GM08714 (cell line): ENCODE results near the gene KCNC2.

Source experiments
- H3K4me3 ChIP-seq: fragments of 200-500 bp; sonication (Bioruptor generic); 2 replicates; pipeline ENCODE4 v1.5.1; 2014; ENCODE audit warnings: mild to moderate bottlenecking, low read length, inconsistent platforms
- ZNF274 ChIP-seq: IDR thresholded peaks from 2 replicates; pipeline ENCODE4 v1.6.1; 2012; ENCODE audit warnings: mild to moderate bottlenecking, low read depth, low read length

Gene KCNC2

DNA sequence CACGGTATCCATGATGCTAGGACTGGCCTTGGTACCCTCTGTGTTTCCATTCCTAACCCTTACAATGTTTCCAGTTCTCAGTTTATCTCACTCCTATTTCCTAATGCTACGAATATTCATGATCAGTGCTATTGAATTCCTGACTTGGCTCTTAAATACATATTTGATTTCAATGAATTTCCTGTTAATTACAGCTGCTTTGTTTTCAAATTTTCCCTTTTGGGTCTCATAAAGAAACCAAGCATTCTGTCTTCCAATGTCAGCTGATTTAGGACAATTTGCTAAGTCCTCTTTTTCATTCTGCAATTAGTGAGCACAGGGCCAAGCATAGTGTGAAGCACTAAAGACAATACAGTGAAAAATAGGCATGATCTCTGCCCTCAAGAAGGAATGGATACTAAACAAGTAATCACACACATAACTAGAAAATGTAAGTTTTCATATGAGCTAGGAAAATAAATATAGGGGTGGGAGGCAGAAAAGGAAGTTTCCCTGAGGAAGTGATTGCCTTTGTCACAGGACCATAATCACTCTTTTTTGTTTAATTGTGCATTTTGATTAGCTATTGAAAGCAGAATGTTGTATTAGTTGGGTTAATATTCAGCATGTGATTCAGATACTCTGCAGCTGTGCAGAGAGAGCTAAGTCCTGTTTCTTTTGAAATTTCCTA, 88.5 kb downstream of the KCNC2 start:
- H3K4me3 ChIP-seq: no peak overlapping the region
- no peak for TF ChIP-seq ZNF274

DNA sequence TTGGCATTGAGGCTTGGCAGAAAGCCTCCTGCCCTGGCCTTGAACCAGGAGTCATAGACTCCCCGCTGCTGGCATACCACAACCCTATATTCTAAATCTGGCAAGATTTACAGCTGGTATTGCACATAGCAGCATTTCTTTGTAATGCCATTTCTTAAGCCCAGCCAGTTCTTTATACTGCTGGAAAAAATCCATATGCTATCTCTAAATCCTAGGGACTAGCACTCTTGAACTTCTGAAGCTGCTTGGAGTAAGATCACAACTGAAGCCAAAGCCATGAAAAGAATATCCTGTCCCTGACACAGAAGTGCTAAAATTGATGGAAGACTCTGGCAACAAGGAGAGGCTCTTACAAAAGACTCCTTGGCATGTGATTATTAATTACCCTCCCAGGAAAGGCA, 89.3 kb downstream of the KCNC2 start:
- TF ChIP-seq ZNF274: no peak
- no peak overlapping the region for H3K4me3 ChIP-seq

DNA sequence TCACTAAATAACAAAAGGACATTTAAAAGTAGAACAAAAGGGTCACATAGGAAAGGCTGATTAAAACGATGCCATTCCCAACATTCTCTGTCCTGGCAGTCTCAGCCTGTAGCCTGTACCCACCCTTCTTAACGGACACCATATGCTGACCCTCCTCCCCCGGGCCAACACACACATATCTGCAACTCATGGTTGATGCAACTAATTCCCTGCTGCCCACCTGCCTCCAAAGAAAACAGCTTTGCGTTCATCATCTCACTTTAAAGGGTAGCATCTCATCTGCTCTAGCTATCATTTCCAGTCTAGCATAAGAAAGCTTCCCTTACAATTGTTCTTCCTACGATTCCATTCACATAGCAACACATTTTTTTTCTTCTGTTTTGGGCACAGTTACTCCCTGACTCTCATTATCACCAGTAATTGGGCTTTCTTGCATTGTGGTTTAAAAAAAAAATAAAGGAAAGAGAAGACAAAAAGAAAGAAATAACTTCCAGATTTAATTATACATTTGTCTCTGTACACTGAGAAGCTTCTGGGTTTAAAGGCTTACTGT, 92.9 kb downstream of the KCNC2 start:
- H3K4me3 ChIP-seq: no peak overlapping the region
- no peak for TF ChIP-seq ZNF274

DNA sequence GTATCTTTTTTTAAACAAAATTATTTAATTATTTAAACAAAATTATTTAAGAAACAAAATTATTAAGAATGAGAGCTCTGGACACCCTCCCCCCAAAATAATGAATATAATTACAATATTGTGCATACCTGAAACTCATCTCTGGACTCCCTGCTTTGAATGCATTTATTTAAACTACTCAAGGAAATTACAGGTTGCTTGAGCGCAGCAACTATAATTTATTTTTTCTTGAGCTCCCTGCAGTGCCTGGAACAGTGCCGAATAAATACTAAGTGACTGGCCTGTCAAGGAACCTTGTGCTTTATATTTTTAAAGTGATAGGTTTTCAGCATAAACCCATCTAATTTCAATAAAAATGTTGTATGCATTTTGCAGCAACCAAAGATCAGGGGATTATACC, 93.9 kb downstream of the KCNC2 start:
- no peak for TF ChIP-seq ZNF274
- no peak overlapping the region for H3K4me3 ChIP-seq

DNA sequence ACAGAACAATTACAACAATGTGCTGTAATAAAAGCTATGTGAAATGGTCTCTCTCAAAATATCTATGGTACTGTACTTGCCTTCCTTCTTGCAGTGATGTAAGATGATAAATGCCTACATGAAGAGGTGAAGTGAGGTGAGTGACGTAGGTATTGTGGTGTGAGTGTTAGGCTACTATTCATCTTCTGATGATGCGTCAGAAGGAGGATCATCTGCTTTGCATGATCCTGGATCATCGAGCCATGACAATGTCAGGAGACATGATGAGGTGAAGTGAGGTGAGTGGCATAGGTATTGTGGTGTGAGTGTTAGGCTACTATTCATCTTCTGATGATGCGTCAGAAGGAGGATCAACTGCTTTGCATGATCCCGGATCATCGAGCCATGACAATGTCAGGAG, 105.8 kb downstream of the KCNC2 start:
- no peak overlapping the region for H3K4me3 ChIP-seq
- no peak for TF ChIP-seq ZNF274

DNA sequence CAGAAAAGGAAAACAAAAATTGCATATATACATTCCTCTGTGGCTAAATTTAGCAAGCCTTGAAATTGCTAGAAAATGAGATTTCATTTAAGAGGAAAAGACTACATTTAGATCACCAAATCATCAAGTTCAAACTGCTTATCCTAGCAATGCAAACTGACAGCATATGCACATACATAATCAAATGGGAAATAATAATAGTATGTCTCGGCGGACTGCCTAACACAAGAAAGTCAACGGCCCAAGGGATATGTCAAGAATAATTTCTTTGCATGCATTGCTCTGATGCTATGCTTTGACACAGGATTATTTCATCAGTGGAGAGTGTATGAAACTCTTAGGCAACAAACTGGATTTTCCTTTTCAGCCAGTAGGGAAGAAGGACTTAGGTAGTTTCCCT, 107.9 kb downstream of the KCNC2 start:
- TF ChIP-seq ZNF274: no peak
- no peak overlapping the region for H3K4me3 ChIP-seq

DNA sequence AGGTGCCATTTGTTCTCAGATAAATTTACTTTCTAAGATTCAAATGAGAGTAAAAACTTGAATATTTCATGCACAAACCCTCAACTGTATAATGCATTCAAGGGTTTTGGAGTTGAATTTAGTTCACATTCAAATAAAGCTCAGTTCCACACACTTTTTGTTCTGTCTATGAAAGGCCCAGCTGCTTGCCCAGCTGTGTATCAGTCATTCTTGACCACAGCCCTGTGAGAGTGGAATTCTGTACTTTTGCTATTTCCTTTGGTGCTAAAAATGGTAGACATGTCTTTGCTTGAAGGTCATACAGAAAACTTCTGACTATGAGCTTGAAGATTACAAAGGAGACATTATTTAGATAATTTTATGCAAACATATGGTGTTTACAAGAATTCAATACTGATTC, 110.4 kb downstream of the KCNC2 start:
- H3K4me3 ChIP-seq: no peak overlapping the region
- TF ChIP-seq ZNF274: no peak

DNA sequence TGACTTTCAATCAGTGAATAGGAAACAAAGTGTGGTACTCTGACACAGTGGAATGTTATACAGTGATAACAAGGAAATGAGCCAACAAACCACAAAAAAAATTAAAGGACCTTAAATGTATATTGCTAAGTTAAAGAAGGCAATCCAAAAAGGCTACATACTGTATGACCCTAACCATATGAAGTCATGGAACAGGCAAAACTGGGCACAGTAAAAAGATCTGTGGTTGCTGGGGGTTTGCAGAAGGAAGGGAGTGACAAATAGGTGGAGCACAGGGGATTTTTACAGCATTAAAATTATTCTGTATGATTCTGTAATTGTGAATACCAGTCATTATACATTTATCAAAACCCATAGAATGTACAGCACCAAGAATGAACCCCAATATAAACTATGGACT, 112.6 kb downstream of the KCNC2 start:
- no peak overlapping the region for H3K4me3 ChIP-seq
- no peak for TF ChIP-seq ZNF274

DNA sequence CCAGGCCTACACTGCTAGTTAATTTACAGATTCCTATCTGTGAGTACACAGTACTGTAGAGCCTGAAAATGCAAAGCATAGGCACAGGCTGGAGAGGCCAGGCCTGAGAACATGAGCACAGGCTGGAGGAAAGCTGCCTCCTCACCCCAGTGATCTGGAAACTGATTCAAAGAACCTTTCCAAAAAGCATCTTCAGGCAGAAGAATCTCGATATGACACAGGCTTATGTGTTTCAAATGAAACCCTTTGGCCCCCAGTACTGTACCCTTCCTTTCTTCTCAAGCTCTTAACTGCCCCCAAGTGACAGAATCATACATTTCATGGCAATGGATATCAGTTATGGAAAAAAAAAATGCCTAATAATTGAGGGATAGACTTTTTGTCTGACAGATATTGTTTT, 122.0 kb downstream of the KCNC2 start:
- no peak for TF ChIP-seq ZNF274
- H3K4me3 ChIP-seq: no peak overlapping the region

DNA sequence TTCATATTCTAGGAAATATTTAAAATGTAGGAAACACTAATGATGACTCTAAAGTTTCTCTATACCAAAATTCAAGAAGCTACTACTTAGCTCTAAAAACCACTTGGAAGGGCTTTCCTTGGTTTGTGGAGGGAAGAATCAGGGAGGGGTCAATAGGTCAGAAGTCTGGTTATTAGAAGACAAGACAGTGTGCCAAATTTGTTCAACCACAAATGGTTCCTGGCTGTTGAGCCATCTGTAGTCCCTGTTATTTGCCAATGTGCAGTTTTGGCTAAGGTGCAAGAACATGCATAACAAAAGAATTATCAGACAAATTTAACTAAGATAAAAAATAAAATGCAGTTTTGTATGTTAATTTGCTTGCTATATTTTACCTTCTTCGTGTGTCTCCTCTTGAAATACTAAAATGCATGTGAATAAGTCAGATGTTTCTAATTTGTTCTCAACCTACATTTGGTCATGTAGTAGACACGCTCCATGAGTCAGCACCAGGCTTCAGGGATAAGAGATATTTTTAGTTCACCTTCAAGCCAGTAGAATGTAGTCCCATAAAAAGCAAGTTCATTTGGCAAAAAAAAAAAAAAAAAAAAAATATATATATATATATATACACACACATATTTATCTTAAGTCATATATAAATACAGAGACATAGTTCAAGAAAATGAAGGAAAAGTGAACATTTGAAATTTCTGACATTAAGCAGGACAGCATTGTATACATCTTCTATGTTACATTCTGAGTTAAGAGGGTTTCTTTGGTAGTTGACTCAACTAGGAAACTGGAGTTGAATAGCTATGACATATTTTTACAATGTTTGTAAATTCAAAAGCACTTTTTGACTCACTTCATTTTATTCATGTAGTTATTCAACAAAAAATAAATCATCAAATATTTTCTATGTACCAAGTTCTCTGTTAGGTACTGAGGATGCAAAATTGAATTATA, 123.3 kb downstream of the KCNC2 start:
- no peak for TF ChIP-seq ZNF274
- H3K4me3 ChIP-seq: no peak overlapping the region

DNA sequence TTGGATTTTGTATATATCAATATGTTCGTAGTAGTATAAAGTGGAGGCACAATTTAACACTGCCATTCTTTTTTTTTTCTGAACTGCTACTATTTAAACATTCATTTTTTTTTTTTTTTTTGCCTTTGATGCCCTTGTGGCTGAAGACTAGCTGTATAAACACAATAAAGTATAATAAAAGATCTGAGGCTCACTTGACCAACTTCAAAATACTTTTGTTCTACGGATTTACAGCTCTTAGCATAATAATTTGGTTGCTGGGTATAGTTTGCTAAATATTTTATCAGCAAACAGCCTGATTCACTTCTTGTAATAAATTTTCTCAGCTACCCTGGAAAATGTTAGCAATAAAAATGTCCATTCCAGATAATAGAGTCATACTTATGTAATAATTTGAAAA, 128.3 kb downstream of the KCNC2 start:
- TF ChIP-seq ZNF274: no peak
- no peak overlapping the region for H3K4me3 ChIP-seq

DNA sequence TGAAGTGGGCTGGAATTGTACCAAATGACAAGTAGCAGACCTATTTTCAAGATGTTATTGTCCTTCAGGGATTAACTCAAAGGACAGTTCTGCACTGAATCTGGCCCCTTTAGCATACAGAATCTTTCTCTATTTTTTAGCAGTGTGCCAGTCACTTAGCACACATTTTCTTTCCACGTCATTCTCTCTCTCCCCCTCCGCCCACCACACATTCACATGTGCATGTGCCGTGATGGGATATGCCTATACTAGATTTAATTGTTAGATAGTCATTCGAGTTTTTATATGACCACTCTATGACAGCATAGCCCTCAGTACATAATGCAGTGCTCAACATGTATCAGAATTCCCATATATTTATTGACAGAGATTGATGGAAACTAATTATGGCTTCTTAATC, 129.1 kb downstream of the KCNC2 start:
- H3K4me3 ChIP-seq: no peak overlapping the region
- TF ChIP-seq ZNF274: no peak

DNA sequence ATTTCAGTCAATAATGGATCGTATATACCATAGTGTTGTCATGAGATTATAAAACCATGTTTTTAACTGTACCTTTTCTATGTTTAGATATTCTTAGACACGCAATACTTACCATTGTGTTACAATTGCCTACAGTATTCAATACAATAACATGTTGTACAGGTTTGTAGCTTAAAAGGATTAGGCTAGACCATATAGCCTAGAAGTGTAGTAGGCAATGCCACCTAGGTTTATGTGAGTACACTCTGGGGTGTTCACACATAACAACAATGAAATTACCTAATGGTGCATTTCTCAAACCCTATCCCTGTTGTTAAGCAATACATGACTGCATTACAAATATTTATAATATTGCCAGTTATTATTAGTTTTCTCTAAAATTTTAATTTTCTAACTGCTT, 144.2 kb downstream of the KCNC2 start:
- H3K4me3 ChIP-seq: no peak overlapping the region
- TF ChIP-seq ZNF274: no peak

DNA sequence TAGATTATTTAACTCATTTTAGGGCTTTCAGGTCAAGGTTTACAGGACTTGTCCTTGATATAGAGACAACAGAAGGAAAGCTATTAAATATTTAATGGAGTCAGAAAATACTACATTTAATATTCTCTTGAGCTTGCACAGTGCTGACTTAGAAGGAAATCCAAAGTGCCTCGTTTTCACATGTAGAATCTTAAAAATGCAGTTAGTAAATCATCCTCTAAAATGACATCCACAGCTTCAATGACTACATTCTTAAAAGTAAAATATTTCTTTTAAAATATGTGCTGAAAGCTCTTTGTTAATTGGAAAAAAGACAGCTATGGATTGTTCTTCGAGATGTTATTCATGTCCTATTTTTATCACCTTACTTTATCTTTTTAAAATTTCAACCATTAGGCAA, 146.9 kb downstream of the KCNC2 start:
- no peak overlapping the region for H3K4me3 ChIP-seq
- no peak for TF ChIP-seq ZNF274

DNA sequence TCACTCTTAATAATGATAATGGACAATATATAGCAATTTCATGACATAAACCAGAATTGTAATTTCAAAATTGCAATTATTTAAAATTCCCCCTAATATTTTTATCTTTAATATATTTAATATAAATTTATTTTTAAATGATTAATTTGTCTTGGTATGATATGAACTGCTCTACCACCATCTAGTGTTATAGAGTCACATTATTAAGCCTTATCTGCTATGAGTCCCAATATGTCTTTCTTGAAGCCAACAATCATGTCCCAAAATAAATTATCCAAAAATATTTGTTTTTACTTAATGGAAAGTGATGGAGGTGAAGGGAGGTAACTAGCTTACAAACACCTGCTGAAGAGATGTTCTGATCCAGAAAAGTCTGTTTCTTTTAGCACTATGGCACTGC, 151.4 kb downstream of the KCNC2 start:
- H3K4me3 ChIP-seq: no peak overlapping the region
- TF ChIP-seq ZNF274: no peak
